ENCODE results near the gene NPVF. TPM values are rescaled to one million over a fixed set of nuclear protein-coding genes. Genes with fewer than 3 reads are reported as not detected.

The NPVF gene
- not detected for total RNA-seq

- Mint-ChIP-seq H3K4me1 (no peaks in the 10 kb centered on the region), H3K9me3 (no peaks in the 10 kb centered on the region), H3K36me3 (no peaks in the 10 kb centered on the region), H3K4me3 (no peak within 1 kb of the TSS), H3K27me3 (peaks cover 26% of the 10 kb centered on the region), H3K27ac (no peak within 1 kb of the TSS)
- DNase-seq, result no peak
These were observed at the start of gene NPVF for GRCh38 chr7:25228386-25228785. NPVF (minus strand) TSS chr7:25228486; CDS start chr7:25228439, 47 bp downstream.

- no peaks in the 10 kb centered on the region for H3K36me3 Mint-ChIP-seq
- peaks cover 4% of the 10 kb centered on the region for H3K27me3 Mint-ChIP-seq
- no peaks in the 10 kb centered on the region for H3K4me1 Mint-ChIP-seq
- H3K27ac Mint-ChIP-seq, result no peak overlapping the region
- DNase-seq, result no peak
- no peaks in the 10 kb centered on the region for H3K9me3 Mint-ChIP-seq
- no peak overlapping the region for H3K4me3 Mint-ChIP-seq
These were observed 44.0 kb upstream of the NPVF start for GRCh38 chr7:25272265-25272664.

- no peak overlapping the region for H3K27ac Mint-ChIP-seq
These were observed 35.1 kb upstream of the NPVF start for GRCh38 chr7:25263337-25263736.

GRCh38 chr7:25262586-25262985 is 34.3 kb upstream of the NPVF start:
- H3K9me3 Mint-ChIP-seq, result no peaks in the 10 kb centered on the region
- H3K27ac Mint-ChIP-seq, result no peak overlapping the region
- no peak overlapping the region for H3K4me3 Mint-ChIP-seq
- peaks cover 4% of the 10 kb centered on the region for H3K27me3 Mint-ChIP-seq
- H3K36me3 Mint-ChIP-seq, result no peaks in the 10 kb centered on the region
- H3K4me1 Mint-ChIP-seq, result peaks cover 23% of the 10 kb centered on the region
- no peak for DNase-seq

More at GRCh38 chr7:25263337-25263736, 35.1 kb upstream of the NPVF start:
- Mint-ChIP-seq H3K36me3 (no peaks in the 10 kb centered on the region), H3K4me3 (no peak overlapping the region), H3K27me3 (peaks cover 4% of the 10 kb centered on the region), H3K9me3 (no peaks in the 10 kb centered on the region), H3K4me1 (peaks cover 23% of the 10 kb centered on the region)
- no peak for DNase-seq

- Mint-ChIP-seq H3K4me3 (no peak overlapping the region), H3K27me3 (peaks cover 4% of the 10 kb centered on the region), H3K4me1 (peaks cover 23% of the 10 kb centered on the region), H3K36me3 (no peaks in the 10 kb centered on the region), H3K9me3 (no peaks in the 10 kb centered on the region), H3K27ac (no peak overlapping the region)
- no peak for DNase-seq
These were observed 33.4 kb upstream of the NPVF start for GRCh38 chr7:25261545-25262140.

- no peak overlapping the region for H3K27ac Mint-ChIP-seq
- no peak for DNase-seq
- no peak overlapping the region for H3K4me3 Mint-ChIP-seq
These were observed 32.7 kb upstream of the NPVF start for GRCh38 chr7:25260862-25261494.

GRCh38 chr7:25259487-25260243 is 31.4 kb upstream of the NPVF start:
- Mint-ChIP-seq H3K27ac (no peak overlapping the region), H3K36me3 (no peaks in the 10 kb centered on the region), H3K4me3 (no peak overlapping the region)

More at GRCh38 chr7:25260862-25261494, 32.7 kb upstream of the NPVF start:
- H3K36me3 Mint-ChIP-seq, result no peaks in the 10 kb centered on the region
- H3K27me3 Mint-ChIP-seq, result peaks cover 4% of the 10 kb centered on the region
- H3K9me3 Mint-ChIP-seq, result no peaks in the 10 kb centered on the region
- H3K4me1 Mint-ChIP-seq, result peaks cover 23% of the 10 kb centered on the region

GRCh38 chr7:25256333-25256819 is 28.1 kb upstream of the NPVF start:
- no peaks in the 10 kb centered on the region for H3K36me3 Mint-ChIP-seq
- no peak for DNase-seq
- H3K9me3 Mint-ChIP-seq, result no peaks in the 10 kb centered on the region
- no peaks in the 10 kb centered on the region for H3K27me3 Mint-ChIP-seq
- peaks cover 13% of the 10 kb centered on the region for H3K4me1 Mint-ChIP-seq
- H3K4me3 Mint-ChIP-seq, result no peak overlapping the region
- H3K27ac Mint-ChIP-seq, result no peak overlapping the region

More at GRCh38 chr7:25259487-25260243, 31.4 kb upstream of the NPVF start:
- peaks cover 23% of the 10 kb centered on the region for H3K4me1 Mint-ChIP-seq
- DNase-seq, result peak; percentile 48
- H3K27me3 Mint-ChIP-seq, result peaks cover 3% of the 10 kb centered on the region
- no peaks in the 10 kb centered on the region for H3K9me3 Mint-ChIP-seq

- Mint-ChIP-seq H3K4me1 (peaks cover 7% of the 10 kb centered on the region), H3K27ac (no peak overlapping the region), H3K36me3 (no peaks in the 10 kb centered on the region), H3K27me3 (no peaks in the 10 kb centered on the region), H3K4me3 (no peak overlapping the region), H3K9me3 (no peaks in the 10 kb centered on the region)
- no peak for DNase-seq
These were observed 27.5 kb upstream of the NPVF start for GRCh38 chr7:25255611-25256332.

GRCh38 chr7:25254604-25255003 is 26.3 kb upstream of the NPVF start:
- no peaks in the 10 kb centered on the region for H3K9me3 Mint-ChIP-seq
- no peak overlapping the region for H3K27ac Mint-ChIP-seq
- H3K4me3 Mint-ChIP-seq, result no peak overlapping the region
- H3K27me3 Mint-ChIP-seq, result no peaks in the 10 kb centered on the region
- no peaks in the 10 kb centered on the region for H3K4me1 Mint-ChIP-seq
- H3K36me3 Mint-ChIP-seq, result no peaks in the 10 kb centered on the region
- no peak for DNase-seq

GRCh38 chr7:25253714-25254113 is 25.4 kb upstream of the NPVF start:
- DNase-seq, result no peak
- Mint-ChIP-seq H3K4me3 (no peak overlapping the region), H3K9me3 (no peaks in the 10 kb centered on the region), H3K27ac (no peak overlapping the region), H3K27me3 (no peaks in the 10 kb centered on the region), H3K36me3 (no peaks in the 10 kb centered on the region), H3K4me1 (no peaks in the 10 kb centered on the region)

GRCh38 chr7:25250386-25250785 is 22.1 kb upstream of the NPVF start:
- H3K27ac Mint-ChIP-seq, result no peak overlapping the region

GRCh38 chr7:25249772-25250171 is 21.5 kb upstream of the NPVF start:
- Mint-ChIP-seq H3K27ac (no peak overlapping the region), H3K36me3 (no peaks in the 10 kb centered on the region), H3K4me3 (no peak overlapping the region), H3K4me1 (no peaks in the 10 kb centered on the region), H3K27me3 (no peaks in the 10 kb centered on the region), H3K9me3 (no peaks in the 10 kb centered on the region)
- DNase-seq, result no peak

More at GRCh38 chr7:25250386-25250785, 22.1 kb upstream of the NPVF start:
- no peaks in the 10 kb centered on the region for H3K9me3 Mint-ChIP-seq
- no peak overlapping the region for H3K4me3 Mint-ChIP-seq
- no peaks in the 10 kb centered on the region for H3K4me1 Mint-ChIP-seq
- H3K27me3 Mint-ChIP-seq, result no peaks in the 10 kb centered on the region
- DNase-seq, result no peak
- no peaks in the 10 kb centered on the region for H3K36me3 Mint-ChIP-seq

GRCh38 chr7:25246306-25246705 is 18.0 kb upstream of the NPVF start:
- no peaks in the 10 kb centered on the region for H3K9me3 Mint-ChIP-seq
- H3K27me3 Mint-ChIP-seq, result no peaks in the 10 kb centered on the region
- no peaks in the 10 kb centered on the region for H3K36me3 Mint-ChIP-seq
- no peak for DNase-seq
- no peak overlapping the region for H3K4me3 Mint-ChIP-seq
- H3K27ac Mint-ChIP-seq, result no peak overlapping the region
- H3K4me1 Mint-ChIP-seq, result no peaks in the 10 kb centered on the region
